GM12872 (cell line): ENCODE data around the gene SKP1.
A peak's percentile ranks its signal among the peaks of the same experiment; 100 is the strongest.

ENCODE experiments used
- CTCF ChIP-seq: IDR thresholded peaks from 3 replicates; pipeline ENCODE4 v1.5.1; 2011; ENCODE audit warnings: low read depth, mild to moderate bottlenecking, low read length, moderate library complexity; ENCODE audit not compliant: insufficient read depth

The SKP1 gene

GRCh38 chr5:134132372-134133187, 44.2 kb downstream of the SKP1 start:
- TF ChIP-seq CTCF = peak; percentile 71

DNA sequence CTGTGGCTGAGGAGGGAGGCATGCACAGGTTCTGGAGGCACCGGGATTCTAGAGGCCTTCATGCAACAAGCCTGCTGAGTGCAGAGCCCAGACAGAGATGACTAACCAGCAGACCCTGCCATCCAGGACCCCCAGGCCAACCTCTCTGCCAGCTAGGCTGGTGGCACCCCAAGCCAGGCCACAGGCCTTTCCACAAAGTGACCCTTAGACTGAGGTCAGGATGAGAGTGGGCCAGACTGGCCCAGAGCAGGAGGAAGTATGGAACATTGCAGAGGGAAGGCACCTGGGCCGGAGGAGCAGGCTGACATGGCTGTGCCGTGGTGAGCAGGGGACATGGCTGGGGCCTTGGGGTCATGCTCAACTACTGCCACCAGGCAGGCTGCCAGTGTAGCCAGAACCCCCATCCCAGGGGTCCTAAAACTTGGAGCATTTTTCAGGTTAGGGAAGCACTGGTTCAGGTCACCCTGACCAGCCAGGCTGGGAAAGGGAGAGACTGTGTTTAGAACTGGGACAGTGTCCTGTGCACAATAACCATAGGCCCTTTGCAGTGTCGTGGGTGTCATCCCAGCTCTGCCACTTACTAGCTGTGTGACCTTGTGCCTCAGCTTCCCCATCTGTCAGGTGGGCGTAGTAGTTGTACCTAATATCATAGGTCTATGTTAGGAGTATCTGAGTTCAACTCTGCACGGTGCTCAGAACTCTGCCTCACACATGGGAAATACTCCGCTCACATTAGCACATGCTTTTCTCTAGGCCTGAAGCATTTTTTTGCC, 45.0 kb downstream of the SKP1 start:
- no peak for TF ChIP-seq CTCF

GRCh38 chr5:134131165-134131564, 45.6 kb downstream of the SKP1 start:
- TF ChIP-seq CTCF = no peak

- TF ChIP-seq CTCF = no peak
Measured at GRCh38 chr5:134130239-134130945, 46.4 kb downstream of the SKP1 start.

DNA sequence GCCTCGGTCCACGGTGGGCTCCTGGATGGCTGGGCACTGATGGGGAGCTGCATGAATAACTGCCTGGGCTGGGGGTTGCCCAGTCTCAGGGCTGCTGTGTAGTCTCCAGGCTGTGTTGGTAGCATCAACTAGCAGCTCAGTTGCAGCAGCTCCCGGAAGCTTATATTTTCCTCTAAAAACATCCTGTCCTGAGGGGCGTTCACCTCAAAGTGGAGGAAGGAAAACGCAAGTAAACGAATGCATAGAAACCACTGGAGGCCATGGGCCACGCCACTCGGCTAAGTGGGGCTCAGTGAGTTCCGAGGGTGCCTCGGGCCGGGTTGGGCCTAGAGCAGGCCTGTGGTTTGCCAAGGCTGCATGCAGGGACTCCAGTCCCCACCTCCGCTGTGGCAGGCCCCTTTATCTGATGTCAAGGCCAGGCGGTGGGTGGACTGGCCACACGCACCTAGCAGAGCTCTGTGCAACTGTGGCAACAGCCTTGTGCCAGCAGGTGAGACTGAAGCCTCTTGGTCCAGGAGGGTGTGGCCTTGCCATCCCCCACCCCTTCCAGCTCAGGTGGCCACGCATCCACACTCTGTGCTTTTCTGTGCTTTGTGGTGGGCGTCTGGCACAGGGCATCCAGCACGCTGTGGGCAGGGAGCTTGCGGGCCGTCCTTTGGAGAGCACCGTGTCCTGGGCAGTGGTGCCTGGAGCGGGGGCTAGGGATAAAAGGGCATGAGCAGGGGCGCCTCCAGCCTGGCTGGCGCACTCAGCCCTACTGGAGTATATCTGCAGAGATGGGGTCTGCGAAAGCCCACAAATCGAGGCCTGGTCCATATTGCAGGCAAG, 47.1 kb downstream of the SKP1 start:
- TF ChIP-seq CTCF = no peak

GRCh38 chr5:134128648-134128995, 48.1 kb downstream of the SKP1 start:
- no peak for TF ChIP-seq CTCF
